GM19240 (cell line): ENCODE data around the gene OPN1MW.
"Not testable (repeated sequence)": the region's sequence is repeated elsewhere in the genome, so short reads cannot be mapped to it uniquely, and the experiment has no call there.

Experiments
- DNase-seq: peaks from one replicate; pipeline ENCODE4 v3.0.0; 2011; ENCODE audit warnings: low spot score; ENCODE audit not compliant: insufficient read length

OPN1MW gene

DNA sequence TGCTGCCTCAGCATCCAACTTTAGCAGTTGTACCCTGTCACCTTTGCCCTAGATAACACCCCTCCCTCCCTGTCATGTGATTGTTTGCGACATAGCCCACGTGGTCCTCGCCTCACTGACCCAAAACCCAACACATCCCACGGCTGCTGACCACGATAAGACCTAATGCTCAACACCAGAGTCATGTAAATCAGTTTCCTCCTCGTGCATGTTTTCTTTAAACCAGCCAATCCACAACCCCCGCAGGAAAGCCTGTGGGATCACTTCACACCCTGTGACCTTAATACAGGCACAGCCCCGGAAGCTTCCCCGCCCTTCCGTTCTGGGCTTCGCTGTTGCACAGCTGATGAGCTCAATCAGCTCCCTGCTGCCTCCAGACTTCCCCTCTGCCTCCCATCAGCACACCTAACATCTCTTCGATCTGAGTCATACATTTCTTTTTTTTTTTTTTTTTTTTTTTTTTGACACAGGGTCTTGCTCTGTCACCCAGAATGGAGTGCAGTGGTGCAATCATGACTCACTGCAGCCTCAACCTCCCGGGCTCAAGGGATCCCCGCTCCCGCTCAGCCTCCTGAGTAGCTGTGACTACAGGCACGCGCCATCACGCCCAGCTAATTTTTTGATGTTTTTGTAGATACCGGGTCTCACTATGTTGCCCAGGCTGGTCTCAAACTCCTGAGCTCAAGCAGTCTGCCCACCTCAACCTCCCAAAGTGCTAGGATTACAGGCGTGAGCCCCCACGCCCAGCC is 27.4 kb downstream of the OPN1MW start:
- DNase-seq = not testable (repeated sequence)

- not testable (repeated sequence) for DNase-seq
These were observed 28.7 kb downstream of the OPN1MW start for GRCh38 chrX:154211057-154211456.

- not testable (repeated sequence) for DNase-seq
These were observed 29.1 kb downstream of the OPN1MW start for GRCh38 chrX:154211499-154211898.

DNA sequence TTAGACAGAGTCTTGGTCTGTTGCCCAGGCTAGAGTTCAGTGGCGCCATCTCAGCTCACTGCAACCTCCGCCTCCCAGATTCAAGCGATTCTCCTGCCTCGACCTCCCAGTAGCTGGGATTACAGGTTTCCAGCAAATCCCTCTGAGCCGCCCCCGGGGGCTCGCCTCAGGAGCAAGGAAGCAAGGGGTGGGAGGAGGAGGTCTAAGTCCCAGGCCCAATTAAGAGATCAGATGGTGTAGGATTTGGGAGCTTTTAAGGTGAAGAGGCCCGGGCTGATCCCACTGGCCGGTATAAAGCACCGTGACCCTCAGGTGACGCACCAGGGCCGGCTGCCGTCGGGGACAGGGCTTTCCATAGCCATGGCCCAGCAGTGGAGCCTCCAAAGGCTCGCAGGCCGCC is 37.1 kb downstream of the OPN1MW start, which contains the start of gene OPN1MW2:
TSS of gene OPN1MW2 (plus strand) at position 301 of the 400 bp plus-strand sequence. CDS start at position 361, 60 bp downstream.
- DNase-seq = not testable (repeated sequence)

GRCh38 chrX:154225292-154225691 is 42.9 kb downstream of the OPN1MW start:
- not testable (repeated sequence) for DNase-seq

DNA sequence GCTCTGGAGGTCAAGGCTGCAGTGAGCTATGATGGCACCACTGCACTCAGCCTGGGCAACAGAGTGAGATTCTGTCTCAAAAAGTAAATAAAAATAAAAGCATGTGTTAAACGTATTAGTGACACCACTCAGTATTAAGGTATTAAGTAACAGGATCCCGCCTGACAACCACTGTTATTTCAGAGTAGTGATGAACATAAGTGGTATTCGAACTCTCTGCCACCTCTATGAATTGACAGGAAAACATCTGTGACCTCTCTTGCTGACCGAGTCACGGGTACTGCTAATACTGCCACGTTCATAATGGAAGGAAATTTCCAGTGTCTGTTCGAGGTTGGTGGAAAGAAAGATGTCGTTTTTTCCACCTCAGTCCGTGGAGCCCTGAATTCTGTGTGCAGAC is 44.3 kb downstream of the OPN1MW start:
- DNase-seq = not testable (repeated sequence)

- DNase-seq = not testable (repeated sequence)
These were observed 49.0 kb downstream of the OPN1MW start for GRCh38 chrX:154231443-154231842.

DNA sequence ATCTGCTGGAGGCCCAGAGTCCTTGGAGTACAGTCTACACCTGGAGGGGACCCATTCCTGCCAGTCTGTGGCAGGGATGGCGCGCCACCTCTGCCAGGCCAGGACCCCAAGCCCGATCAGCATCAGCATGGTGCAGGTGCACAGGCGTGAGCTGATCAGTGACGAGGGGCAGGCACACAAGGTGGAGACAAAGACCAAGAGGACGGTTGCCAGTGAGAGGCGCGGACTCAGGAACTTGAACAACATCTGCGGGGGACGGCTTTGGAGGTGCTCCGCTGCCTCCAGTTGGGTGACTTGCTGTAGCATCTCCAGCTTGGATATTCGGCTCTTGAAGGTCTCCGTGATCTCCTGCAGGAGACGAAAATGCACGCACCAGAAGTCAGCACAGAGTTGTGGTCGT is 51.2 kb downstream of the OPN1MW start:
- not testable (repeated sequence) for DNase-seq

DNA sequence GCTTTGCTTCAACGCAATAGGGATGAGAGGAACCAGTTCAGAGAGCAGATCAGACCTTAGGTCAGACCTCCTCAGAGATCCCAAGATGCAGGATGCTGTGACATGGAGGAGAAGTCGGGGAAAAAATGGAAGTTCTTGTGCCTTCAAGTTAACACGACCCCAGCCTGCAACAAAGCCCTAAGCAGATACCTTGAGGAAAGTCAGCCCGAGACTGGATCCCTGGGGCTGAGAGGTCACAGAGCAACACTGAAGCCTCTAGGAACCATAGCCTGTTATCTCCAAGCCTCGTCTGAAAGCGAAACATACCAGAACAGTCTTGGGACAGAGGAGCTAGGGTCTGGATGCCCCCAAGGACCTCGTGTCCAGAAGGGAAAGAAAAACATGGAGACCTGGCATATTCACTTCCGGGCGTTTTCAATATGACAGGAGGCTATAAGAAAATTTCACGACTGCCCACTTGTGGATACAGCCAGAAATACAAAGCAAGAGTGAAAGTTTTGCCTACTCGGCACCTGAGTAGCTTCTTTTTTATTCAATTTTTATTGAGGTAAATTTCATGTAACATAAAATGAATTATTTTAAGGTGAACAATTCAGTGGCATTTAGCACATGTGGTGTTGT is 56.7 kb downstream of the OPN1MW start:
- not testable (repeated sequence) for DNase-seq

DNA sequence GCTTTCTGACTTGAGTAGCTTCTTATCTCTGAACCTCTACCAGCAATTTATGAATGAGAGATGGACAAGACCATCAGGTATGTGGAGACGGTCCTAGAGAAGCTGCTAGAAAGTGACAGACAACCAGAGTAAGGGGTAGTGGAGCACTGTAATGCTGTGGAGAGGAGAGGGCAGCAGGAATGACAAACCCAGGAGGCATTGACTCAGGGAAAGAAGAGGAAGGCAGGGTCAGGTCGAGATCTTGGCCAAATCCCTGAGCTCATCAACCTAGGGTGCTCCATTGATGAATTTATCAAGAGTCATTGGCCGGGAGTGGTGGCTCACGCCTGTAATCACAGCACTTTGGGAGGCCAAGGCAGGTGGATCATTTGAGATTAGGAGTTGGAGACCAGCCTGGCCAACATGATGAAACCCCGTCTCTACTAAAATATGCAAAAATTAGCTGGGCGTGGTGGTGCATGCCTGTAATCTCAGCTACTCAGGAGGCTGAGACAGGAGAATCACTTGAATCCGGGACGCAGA is 57.6 kb downstream of the OPN1MW start:
- peak; percentile 14 for DNase-seq
